ENCODE results near the gene KCNG2.

The KCNG2 gene

GRCh38 chr18:79785831-79786230, 11.9 kb upstream of the KCNG2 start:
- Histone ChIP-seq H3K27ac (ENCODE audit: insufficient read depth, low read length, poor library complexity, severe bottlenecking) (no peak overlapping the region), H3K9me3 (ENCODE audit: control insufficient read depth, low read length) (no peaks in the 10 kb centered on the region)

GRCh38 chr18:79786304-79786703, 11.4 kb upstream of the KCNG2 start:
- H3K9me3 ChIP-seq (ENCODE audit: control insufficient read depth, low read length), result no peaks in the 10 kb centered on the region
- DNase-seq, result no peak
- no peaks in the 10 kb centered on the region for H3K27me3 ChIP-seq (replicated peaks; ENCODE audit: control insufficient read depth, insufficient read depth, low read length, poor library complexity, severe bottlenecking)
- no peaks in the 10 kb centered on the region for H3K36me3 ChIP-seq (ENCODE audit: control insufficient read depth, insufficient read depth, low read length)
- no peak overlapping the region for H3K4me3 ChIP-seq (ENCODE audit: insufficient read depth, low read depth, low read length, poor library complexity, severe bottlenecking)
- no peaks in the 10 kb centered on the region for H3K4me1 ChIP-seq (ENCODE audit: control insufficient read depth, insufficient read depth, low read length, poor library complexity, severe bottlenecking)
- H3K27ac ChIP-seq (ENCODE audit: insufficient read depth, low read length, poor library complexity, severe bottlenecking), result no peak overlapping the region

More at GRCh38 chr18:79785831-79786230, 11.9 kb upstream of the KCNG2 start:
- H3K4me1 ChIP-seq (ENCODE audit: control insufficient read depth, insufficient read depth, low read length, poor library complexity, severe bottlenecking), result no peaks in the 10 kb centered on the region
- no peak for DNase-seq
- H3K36me3 ChIP-seq (ENCODE audit: control insufficient read depth, insufficient read depth, low read length), result no peaks in the 10 kb centered on the region
- H3K4me3 ChIP-seq (ENCODE audit: insufficient read depth, low read depth, low read length, poor library complexity, severe bottlenecking), result no peak overlapping the region
- no peaks in the 10 kb centered on the region for H3K27me3 ChIP-seq (replicated peaks; ENCODE audit: control insufficient read depth, insufficient read depth, low read length, poor library complexity, severe bottlenecking)

- Histone ChIP-seq H3K36me3 (ENCODE audit: control insufficient read depth, insufficient read depth, low read length) (no peaks in the 10 kb centered on the region), H3K9me3 (ENCODE audit: control insufficient read depth, low read length) (no peaks in the 10 kb centered on the region), H3K27ac (ENCODE audit: insufficient read depth, low read length, poor library complexity, severe bottlenecking) (no peak overlapping the region), H3K4me3 (ENCODE audit: insufficient read depth, low read depth, low read length, poor library complexity, severe bottlenecking) (no peak overlapping the region), H3K27me3 (replicated peaks; ENCODE audit: control insufficient read depth, insufficient read depth, low read length, poor library complexity, severe bottlenecking) (no peaks in the 10 kb centered on the region), H3K4me1 (ENCODE audit: control insufficient read depth, insufficient read depth, low read length, poor library complexity, severe bottlenecking) (no peaks in the 10 kb centered on the region)
- no peak for DNase-seq
Observed at GRCh38 chr18:79786786-79787526, 10.8 kb upstream of the KCNG2 start.

- no peak overlapping the region for H3K27ac ChIP-seq (ENCODE audit: insufficient read depth, low read length, poor library complexity, severe bottlenecking)
Observed at GRCh38 chr18:79787527-79787864, 10.2 kb upstream of the KCNG2 start.

GRCh38 chr18:79787865-79788733, 9.6 kb upstream of the KCNG2 start:
- H3K4me1 ChIP-seq (ENCODE audit: control insufficient read depth, insufficient read depth, low read length, poor library complexity, severe bottlenecking), result no peaks in the 10 kb centered on the region
- H3K27ac ChIP-seq (ENCODE audit: insufficient read depth, low read length, poor library complexity, severe bottlenecking), result no peak overlapping the region
- H3K4me3 ChIP-seq (ENCODE audit: insufficient read depth, low read depth, low read length, poor library complexity, severe bottlenecking), result no peak overlapping the region
- DNase-seq, result no peak
- no peaks in the 10 kb centered on the region for H3K27me3 ChIP-seq (replicated peaks; ENCODE audit: control insufficient read depth, insufficient read depth, low read length, poor library complexity, severe bottlenecking)
- H3K9me3 ChIP-seq (ENCODE audit: control insufficient read depth, low read length), result no peaks in the 10 kb centered on the region
- H3K36me3 ChIP-seq (ENCODE audit: control insufficient read depth, insufficient read depth, low read length), result no peaks in the 10 kb centered on the region

More at GRCh38 chr18:79787527-79787864, 10.2 kb upstream of the KCNG2 start:
- H3K9me3 ChIP-seq (ENCODE audit: control insufficient read depth, low read length), result no peaks in the 10 kb centered on the region
- no peaks in the 10 kb centered on the region for H3K27me3 ChIP-seq (replicated peaks; ENCODE audit: control insufficient read depth, insufficient read depth, low read length, poor library complexity, severe bottlenecking)
- no peaks in the 10 kb centered on the region for H3K36me3 ChIP-seq (ENCODE audit: control insufficient read depth, insufficient read depth, low read length)
- DNase-seq, result no peak
- H3K4me1 ChIP-seq (ENCODE audit: control insufficient read depth, insufficient read depth, low read length, poor library complexity, severe bottlenecking), result no peaks in the 10 kb centered on the region
- H3K4me3 ChIP-seq (ENCODE audit: insufficient read depth, low read depth, low read length, poor library complexity, severe bottlenecking), result no peak overlapping the region

GRCh38 chr18:79788734-79789085, 9.0 kb upstream of the KCNG2 start:
- H3K27me3 ChIP-seq (replicated peaks; ENCODE audit: control insufficient read depth, insufficient read depth, low read length, poor library complexity, severe bottlenecking), result no peaks in the 10 kb centered on the region
- H3K9me3 ChIP-seq (ENCODE audit: control insufficient read depth, low read length), result no peaks in the 10 kb centered on the region
- H3K4me1 ChIP-seq (ENCODE audit: control insufficient read depth, insufficient read depth, low read length, poor library complexity, severe bottlenecking), result no peaks in the 10 kb centered on the region
- no peak overlapping the region for H3K27ac ChIP-seq (ENCODE audit: insufficient read depth, low read length, poor library complexity, severe bottlenecking)
- no peak for DNase-seq
- no peaks in the 10 kb centered on the region for H3K36me3 ChIP-seq (ENCODE audit: control insufficient read depth, insufficient read depth, low read length)
- no peak overlapping the region for H3K4me3 ChIP-seq (ENCODE audit: insufficient read depth, low read depth, low read length, poor library complexity, severe bottlenecking)

- DNase-seq, result no peak
- Histone ChIP-seq H3K9me3 (ENCODE audit: control insufficient read depth, low read length) (no peaks in the 10 kb centered on the region), H3K4me1 (ENCODE audit: control insufficient read depth, insufficient read depth, low read length, poor library complexity, severe bottlenecking) (no peaks in the 10 kb centered on the region), H3K27ac (ENCODE audit: insufficient read depth, low read length, poor library complexity, severe bottlenecking) (no peak overlapping the region), H3K4me3 (ENCODE audit: insufficient read depth, low read depth, low read length, poor library complexity, severe bottlenecking) (no peak overlapping the region), H3K27me3 (replicated peaks; ENCODE audit: control insufficient read depth, insufficient read depth, low read length, poor library complexity, severe bottlenecking) (no peaks in the 10 kb centered on the region), H3K36me3 (ENCODE audit: control insufficient read depth, insufficient read depth, low read length) (no peaks in the 10 kb centered on the region)
Observed at GRCh38 chr18:79789091-79789891, 8.4 kb upstream of the KCNG2 start.

- Histone ChIP-seq H3K4me3 (ENCODE audit: insufficient read depth, low read depth, low read length, poor library complexity, severe bottlenecking) (no peak overlapping the region), H3K27ac (ENCODE audit: insufficient read depth, low read length, poor library complexity, severe bottlenecking) (no peak overlapping the region), H3K9me3 (ENCODE audit: control insufficient read depth, low read length) (no peaks in the 10 kb centered on the region), H3K4me1 (ENCODE audit: control insufficient read depth, insufficient read depth, low read length, poor library complexity, severe bottlenecking) (no peaks in the 10 kb centered on the region), H3K27me3 (replicated peaks; ENCODE audit: control insufficient read depth, insufficient read depth, low read length, poor library complexity, severe bottlenecking) (no peaks in the 10 kb centered on the region), H3K36me3 (ENCODE audit: control insufficient read depth, insufficient read depth, low read length) (no peaks in the 10 kb centered on the region)
- DNase-seq, result no peak
Observed at GRCh38 chr18:79789901-79790890, 7.5 kb upstream of the KCNG2 start.

All from effector memory CD4-positive, alpha-beta T cell (primary cell).